Stimulated activated CD4-positive, alpha-beta T cell treated with anti-CD3 and anti-CD28 coated beads, Interleukin-12 subunit alpha, Interleukin-12 subunit beta, amount 100 ng/mL, for 24 hours (primary cell): ENCODE results near the gene C8B.

Experiments used
- DNase-seq, 2 experiments: peaks; one replicate each; pipeline ENCODE4 v3.0.0-alpha.2; 2020; ENCODE audit warnings: low read depth in 2 of 2

Gene C8B

DNA sequence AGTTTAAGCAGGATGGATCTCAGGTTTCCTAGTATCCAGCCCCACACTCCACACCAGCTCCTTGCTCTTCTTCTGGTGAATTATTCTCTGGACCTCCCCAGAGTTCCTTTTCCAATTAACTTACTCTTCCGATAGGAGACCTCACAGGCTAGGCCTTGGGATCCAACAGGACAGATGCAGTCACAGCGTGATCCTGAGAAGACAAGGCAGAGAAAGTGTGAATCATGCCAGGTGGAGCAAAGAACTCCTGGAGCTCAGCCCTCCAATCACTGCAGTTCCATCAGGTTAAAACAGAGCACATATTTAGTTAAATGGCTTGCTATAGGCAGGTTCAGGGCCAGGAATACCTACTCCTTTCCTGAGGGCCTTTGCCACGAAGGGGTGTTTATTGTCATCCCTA, 34.1 kb downstream of the C8B start:
- no peak for DNase-seq

DNA sequence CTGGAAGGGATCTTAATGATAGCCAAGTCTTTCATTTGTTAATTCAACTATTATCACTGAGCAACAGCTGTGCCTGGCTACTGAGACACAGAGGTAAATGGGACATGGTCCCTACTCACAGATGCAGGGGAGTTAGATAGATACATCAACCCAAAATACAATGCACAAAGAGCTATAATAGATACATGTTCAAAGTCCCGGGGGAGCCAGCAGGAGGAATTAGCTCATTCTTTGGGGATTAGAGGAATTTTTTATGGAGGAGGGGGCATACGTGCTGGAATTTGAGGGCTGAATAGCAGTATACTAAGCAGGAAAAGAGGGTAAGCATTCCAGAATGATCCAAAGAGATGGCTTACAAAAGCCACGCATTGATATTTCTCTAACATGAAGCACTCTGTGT, 34.6 kb downstream of the C8B start:
- no peak for DNase-seq

DNA sequence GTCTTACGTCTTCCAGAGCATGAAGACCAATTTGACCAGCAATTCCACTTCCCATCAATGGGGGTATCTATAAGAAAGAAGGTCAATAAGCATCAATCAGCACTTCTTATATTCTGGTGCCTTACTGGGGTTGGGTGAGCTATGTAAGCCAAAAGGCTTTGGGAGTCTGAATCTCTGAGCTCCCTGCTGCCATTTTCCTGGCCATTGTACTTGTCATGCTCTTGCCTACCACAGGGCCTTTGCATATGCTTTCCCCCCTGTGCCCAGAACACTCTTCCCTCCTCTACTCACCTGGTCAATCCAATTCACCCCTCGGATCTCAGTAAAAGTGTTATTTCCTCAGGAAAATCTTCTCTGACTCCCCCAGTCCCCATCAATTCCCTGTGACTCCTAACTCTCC, 36.3 kb downstream of the C8B start:
- DNase-seq = no peak

DNA sequence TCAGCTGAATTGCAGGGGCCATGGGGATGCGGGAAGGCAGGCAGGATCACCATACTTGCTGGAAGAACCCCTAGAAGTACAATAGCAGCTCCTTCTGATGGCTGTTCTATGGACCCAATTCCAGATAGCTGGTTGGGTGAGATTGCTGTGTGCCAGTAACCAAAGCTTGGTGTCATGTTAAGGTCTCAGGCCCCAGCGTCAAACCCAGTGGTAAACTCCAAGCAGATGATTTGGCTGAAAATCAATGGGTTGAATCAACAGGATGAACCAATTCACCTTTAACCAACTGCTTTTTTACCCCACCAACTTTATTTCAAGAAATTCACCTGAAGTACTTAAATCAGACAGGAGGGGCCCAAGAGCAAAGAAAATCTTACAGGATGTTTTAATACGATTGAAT, 37.8 kb downstream of the C8B start:
- no peak for DNase-seq

DNA sequence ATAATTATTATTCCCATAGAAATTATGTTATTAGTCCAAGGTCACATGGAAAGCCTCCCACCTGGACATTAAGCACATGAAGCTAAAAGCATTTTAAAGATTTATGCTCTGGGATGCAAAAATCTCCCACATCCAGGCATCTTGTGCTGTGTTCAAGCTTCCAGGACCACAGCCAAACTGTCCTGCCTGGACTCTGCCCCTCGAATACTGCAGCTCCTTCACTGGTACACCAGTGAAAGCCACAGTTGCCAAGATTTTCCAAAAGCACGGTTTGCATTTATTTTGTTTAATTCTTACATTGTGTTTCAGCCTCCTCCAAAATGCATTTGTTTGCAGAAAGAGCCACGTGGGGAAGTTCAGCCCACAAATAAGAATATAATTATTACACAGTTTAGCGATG, 38.6 kb downstream of the C8B start:
- DNase-seq = no peak

DNA sequence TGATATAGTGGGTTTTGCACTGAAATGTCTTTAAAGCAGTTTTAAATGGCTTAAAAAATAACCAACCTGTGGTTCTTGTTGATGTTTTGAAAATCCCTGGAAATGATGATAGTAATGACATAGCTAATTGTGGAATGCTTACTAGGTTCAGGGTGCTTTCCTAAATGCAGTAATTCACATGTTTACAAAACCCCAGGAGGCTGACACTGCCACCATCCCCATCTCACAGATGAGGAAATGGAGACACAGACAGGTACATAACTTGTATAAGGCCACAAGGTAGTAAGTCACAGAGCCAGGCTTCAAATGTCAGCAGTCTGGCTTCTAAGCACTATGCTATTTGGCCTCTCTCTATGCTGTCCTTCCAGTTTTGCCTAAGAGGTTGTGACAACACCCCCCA, 40.6 kb downstream of the C8B start:
- DNase-seq = no peak

DNA sequence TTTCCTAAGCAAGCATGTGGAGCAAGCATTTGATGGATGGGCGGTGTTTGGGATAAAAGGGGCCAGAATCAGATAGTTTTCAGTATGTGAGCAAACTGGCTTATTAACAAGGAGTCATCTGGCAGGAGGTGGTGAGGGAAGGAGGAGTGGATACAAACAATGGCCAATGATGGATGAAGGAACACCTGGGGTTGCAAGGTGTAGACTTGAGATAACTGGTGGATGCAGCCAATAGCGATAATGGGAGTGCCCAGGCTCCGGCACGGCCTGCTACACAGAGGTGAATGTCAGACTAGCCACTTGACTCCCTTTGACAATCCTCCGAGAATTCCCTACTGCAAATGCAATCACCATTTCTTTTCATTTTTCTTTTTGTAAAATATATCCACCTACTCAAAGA, 41.7 kb downstream of the C8B start:
- DNase-seq = no peak

DNA sequence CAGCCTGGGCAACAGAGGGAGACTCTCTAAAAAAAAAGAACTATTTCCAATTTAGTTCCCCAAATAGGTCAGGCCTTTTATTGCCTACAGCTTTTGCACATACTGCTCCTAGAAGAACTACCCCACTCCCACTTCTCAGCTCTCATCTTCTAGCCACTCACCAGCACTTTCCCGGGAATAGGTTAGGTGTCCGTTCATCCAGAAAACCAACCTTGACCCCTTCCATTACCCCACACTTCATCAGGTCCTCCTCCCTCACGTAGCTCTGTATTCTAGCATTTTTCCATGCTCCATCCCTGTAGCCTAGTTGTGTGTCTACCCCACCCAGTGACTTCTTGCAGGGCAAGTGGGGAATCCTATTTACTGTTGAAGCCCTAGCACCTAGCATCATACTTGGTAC, 42.6 kb downstream of the C8B start:
- DNase-seq = no peak

DNA sequence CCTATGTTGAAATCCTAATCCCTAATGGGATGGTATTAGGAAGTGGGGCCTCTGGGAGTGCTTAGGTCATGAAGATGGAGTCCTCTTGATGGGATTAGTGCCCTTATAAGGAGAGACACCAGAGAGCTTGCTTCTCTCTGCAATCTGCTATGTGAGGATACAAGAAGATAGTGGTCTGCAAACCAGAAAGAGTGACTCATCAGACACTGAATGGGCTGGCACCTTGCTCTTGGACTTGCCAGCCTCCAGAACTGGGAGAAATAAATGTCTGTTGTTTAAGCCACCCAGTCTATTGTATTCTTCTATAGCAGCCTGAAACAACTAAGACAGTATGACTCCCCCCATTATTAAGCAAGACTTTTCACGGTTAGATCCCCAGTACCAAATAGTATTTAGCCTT, 43.3 kb downstream of the C8B start:
- no peak for DNase-seq

DNA sequence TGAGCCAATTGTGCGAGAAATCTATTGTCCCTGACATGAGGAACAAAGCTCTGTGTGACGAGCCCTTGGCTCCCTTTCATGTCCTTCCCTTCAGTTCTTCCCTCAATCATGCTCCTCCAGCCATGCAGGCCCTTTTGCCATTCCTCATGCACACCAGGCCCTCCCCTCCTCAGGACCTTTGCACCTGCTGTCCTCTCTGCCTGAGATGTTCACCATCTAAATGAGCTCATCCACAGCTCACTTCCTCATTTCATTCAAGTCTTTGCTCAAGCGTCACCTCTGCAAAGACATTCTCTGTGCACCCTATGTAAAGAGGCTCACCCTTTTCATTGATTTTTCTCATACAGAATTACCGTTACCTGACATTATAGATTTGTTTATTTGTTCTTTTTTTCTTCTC, 43.7 kb downstream of the C8B start:
- no peak for DNase-seq

DNA sequence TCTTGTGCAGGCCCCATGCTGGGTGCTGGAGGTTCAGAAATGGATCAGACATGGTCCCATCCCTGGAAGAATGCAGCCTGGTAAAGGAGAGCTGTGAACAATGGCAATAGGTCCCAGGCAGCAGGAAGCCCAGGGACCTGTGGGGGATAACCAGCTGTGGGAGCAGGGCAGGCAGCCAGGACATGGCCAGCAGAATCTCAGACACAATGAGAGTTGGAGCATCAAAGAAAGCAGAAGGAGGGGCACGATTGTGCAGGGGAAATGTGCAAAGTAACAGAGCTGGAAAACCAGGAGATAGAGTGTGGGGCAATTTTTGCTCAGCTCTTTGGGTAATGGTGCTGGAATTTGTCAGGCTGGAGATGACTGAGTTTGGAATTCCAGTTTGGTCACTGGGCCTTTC, 44.3 kb downstream of the C8B start:
- no peak for DNase-seq

DNA sequence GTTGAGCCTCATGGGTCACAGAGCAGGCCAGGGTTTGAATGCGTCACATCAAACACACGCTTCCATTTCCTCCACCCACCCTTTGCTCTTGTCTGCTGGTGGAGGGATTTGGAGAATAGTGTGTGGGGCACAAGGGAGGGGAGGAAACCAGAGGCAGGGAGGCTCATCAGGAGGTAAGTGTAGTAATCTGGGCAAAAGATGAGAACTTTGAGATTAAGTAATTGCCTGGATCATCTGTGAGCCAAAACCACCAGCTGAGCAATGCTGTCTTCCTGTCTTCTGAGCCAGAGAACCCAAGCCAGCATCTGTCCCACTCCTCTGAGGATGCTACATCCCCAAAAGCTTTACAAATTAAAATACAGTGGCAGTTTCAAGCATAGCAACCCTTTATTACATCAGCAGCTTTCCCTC, 45.2 kb downstream of the C8B start:
- no peak for DNase-seq

DNA sequence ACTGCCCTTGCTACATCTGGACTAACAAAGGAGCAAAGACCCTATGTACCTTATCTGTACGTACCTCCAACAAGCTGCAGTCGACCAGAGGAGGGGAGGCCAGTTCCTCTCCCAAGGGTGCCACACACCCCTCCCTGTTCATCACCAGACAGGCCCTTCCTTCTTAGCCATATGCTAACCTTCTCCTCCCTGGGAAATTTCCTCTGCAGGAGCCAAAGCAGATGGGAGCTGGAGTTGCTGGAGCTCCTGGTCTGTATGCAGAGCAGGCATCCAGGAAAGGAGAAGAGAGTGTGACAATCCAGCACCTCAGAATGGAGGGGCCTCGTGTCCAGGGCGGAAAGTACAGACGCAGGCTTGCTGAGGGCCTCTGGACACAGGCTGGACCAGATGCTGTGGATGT, 48.5 kb downstream of the C8B start:
- DNase-seq = no peak

DNA sequence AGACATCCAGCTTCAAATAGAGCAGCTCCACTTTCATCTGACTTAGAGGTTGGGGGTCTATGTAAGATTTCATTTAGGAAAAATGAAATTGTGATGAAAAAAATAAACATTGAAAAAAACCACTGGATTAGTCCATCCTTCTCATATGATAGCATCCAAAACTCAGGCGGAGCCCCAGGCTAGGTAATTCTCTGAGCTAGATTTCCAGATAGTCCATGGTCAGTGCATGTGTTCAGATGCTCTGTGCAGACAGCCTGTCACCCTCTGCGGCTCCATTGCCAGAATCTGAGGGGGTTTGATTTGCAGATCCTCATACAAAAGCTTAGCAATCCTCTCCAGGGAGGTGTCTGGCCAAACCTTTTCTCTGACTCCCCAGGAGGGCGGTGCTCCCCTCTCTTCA, 49.2 kb downstream of the C8B start:
- no peak for DNase-seq

DNA sequence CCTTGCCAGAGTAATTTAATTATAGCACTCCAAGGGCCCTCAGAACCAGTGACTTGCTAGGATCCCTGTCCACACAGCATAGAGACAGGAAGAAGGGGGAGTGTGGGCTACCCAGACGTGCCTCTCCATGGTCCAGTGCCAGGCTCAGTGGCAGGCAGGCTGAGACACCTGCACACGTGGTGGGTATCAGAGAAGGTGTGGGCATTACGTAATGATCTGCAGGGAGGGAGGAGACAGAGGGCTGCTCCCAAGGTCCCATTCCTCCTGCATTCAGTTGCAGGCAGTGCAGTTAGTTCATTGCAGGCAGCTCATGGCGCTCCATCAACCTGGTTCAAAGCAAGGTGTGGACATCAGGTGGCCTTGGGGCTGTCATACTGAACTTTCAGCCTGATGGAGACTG, 49.9 kb downstream of the C8B start:
- no peak for DNase-seq

DNA sequence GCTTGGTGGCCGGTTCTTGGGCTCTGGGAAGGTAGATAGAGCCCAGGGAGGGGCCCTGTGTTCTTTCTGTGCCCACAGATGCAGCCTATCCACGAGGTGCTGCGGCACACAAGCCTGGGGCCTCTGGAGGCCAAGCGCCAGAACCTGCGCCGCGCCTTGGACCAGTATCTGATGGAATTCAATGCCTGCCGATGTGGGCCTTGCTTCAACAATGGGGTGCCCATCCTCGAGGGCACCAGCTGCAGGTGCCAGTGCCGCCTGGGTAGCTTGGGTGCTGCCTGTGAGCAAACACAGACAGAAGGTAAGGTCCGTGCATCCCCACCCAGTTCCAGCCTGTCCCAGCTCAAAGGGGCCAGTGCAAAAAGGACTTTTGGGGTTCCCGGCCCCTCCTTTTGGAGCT, 53.5 kb downstream of the C8B start:
- DNase-seq = no peak

DNA sequence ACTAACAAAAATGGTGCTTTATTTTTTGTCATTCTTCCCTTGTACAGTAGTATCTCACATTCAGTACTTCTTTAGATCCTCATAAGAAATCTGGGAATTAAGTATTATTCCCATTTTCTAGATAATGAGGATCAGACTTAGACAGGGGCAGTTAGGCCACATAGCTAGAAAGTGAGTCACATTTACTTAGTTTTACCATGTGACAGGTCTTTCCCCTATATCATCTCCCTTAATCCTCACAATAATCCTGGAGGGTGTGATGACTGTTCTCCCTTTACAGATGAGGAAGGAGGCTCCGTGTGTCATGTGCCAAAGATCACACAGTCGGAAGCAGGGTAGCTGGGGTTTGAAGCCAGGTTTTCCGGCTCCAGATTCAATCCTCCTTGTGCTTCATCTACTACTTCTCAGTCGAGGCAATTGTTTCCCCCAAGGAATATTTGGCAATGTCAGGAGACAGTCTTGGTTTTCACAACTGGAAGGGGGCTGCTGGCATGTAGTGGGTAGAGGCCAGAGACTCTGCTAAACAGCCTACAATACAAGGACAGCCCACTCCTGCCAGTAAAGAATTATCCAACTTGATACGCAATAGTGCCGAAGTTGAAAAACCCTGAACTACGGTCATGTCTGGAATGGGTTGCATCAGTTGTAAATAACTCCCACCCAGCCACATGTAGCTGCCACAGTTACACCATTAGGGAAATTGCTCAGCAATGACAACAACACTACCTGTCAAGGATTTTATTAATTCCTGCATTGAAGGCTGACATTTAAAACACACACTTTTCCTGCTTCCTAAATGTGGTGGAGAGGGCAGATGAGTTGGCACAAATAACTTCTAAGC, 54.5 kb downstream of the C8B start:
- no peak for DNase-seq

DNA sequence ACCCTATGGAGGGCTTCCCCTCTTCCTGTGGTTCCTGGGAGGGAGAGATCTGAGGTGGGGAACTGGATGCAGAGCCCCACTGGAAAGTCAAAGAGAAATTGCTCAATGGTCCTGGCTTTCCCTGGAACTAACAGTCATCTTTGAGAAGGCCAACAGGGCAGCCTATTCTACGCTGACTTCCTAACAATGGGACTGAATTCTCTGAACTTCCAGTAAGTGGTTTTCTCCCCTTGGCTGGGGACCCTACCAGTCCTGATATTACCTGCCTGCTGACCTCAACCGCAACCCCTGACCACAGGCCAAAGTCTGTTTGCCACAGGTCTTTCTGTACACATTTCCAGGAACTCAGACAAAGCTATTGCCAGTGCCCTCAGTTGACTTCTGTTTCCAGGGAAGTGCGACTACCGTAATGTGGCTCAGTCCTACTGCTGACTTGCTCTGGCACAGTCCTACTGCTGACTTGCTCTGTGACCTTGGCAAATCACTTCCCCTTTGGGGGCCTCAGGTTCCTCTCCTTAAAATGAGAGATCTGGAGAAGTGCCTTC, 55.3 kb downstream of the C8B start:
- DNase-seq = no peak

DNA sequence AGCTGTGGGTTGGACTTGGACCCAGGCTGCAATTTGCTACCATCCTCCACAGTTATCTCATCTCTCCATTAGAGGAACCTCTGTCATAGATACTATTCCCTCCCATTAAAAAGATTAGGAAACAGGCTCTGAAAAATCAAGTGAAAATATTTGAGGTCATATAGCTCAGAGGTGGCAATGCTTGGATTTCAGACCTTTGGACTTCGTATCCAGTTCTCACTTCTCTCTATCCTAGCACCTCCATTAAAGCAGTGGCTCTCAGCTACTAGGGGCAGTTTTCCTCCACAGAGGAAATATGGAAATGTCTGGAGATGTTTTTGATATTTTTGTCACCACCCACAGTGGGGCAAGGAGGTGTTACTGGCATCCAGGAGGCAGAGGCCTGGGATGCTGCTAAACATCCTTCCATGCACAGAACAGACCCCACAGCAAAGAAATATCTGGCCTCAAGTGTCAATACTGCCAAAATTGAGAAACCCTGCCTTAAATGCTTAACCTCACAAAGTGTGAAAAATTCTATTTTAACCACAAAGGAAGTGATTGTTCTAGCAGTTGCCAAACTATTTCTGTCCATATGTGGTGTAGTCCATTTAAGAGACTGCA, 57.1 kb downstream of the C8B start:
- DNase-seq = no peak

DNA sequence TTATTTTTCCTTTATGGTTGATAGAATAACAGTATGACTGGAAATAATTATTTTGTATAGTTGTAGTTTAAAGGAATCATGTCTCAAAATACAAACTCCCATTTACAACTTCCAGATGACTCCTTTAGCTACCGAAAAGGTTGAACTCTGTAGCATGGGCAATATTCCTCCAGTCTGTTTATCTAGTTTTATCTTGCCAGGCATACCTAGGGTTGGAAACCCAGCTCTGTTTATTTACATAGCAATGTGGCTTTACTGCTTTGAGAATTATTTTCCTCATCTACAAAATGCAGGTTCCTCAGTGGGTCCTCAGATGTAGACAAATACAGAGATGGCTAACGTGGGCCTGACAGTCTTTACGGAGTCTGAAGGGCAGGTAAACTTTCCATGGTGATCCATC, 60.1 kb downstream of the C8B start:
- DNase-seq = no peak

DNA sequence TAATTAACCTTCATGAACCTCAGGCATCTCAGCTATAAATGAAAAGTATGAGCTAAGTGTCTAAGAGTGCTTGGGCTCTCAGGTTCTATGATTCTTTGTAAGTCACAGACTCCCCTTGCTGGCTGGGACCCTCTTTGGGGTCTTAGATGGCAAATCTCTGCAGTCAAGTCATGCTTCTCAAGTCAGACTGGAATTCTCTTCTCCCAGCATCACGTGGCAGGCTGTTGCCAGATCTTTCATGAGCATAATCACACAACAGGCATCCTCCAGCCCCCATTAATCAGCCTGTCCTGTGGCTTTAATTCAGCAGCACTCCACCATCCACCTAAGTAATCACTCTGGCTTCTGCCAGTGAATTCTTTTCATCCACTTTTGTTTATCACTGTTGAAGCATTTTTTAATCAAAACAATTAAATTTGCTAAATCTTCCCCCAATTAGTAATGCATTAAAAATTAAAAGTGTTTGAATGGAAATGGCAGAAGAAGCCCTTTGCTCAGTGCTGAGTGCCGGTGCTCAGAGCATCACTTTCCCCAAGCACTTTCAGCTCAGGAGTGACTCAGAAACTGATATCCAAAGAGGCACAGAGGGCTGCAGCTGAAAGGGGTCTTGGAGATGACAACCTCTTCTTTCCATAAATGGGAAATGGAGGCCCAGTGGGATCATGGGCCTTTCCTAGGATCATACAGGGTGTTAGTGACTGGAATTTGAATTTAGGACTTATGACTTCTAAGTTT, 61.0 kb downstream of the C8B start:
- DNase-seq = no peak

DNA sequence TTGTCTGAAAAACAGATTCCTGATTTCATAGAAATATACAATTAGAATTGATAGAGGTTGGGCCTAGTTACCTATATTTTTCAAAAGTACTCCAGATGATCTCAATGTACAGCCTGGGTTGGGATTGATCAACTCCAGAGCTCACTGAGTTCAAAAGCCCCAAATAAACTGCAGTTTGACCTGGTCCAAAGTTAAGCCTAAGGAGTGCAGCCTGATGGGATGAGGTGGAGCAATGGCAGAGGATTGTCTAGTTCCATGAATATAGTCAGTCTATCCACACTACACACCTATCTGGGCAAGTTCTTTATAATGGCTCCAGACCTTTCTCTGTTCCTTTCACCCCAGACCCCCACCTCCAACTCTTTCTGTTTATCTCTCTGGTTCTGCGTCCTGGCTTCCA, 62.0 kb downstream of the C8B start:
- DNase-seq = no peak

DNA sequence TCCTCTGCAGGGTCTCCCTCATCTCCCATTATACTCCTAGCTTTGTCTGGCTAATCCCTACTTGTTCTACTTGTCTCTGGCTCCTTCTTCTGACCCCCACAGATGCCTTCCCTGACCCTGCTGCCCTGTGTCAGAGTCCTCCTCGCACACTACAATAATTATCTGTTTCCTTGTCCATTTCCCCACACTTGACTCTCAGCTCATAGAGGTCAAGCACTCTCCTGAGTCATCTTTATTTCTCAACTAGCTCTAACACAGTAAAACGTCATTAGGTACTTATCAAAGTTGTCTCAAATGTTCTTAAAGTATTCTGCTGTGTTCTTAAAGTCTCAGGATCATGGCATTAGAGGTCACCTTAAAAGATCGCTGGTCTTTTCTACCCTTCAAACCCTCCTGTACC, 64.1 kb downstream of the C8B start:
- no peak for DNase-seq
